Gastroesophageal sphincter (tissue), 3 donors: ENCODE data around the gene MACF1.

Experiments
- CTCF ChIP-seq, 4 experiments: fragments of 200-600 bp in 2 of 4; fragments of 450-650 bp in 2 of 4; sonication (generic) in 1 of 4; IDR thresholded peaks; one replicate each; pipeline ENCODE4 v1.5.1; 2017 to 2019; ENCODE audit warnings: antibody characterized with exemption in 4 of 4, mild to moderate bottlenecking in 2 of 4, moderate library complexity in 2 of 4
- POLR2A ChIP-seq, 2 donors: fragments of 450-650 bp; IDR thresholded peaks; one replicate each; pipeline ENCODE4 v1.6.1; 2017; ENCODE audit warnings: antibody characterized with exemption in 2 of 2, mild to moderate bottlenecking in 2 of 2, moderate library complexity in 1 of 2

DNA sequence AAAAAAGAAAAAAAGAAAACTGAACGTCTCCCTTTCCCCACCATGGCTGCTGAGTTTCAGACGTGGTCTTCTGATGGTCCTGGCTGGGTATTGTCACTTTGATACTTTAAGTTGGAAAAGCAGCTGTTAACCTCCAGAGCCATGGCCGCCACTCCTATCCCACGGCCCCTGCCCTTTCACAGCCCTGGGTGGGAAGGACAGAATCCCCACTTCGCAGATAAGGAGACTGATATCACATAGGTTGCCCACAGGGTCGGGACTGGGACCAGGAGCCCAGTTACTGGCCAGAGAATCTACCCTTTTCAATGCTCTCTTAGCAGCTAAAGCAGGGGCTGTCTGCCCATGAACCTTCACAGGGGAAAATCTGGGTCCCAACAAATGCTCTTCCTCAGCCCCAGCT is 303.8 kb downstream of the MACF1 start:
- TF ChIP-seq CTCF (IDR thresholded peaks at IDR 0.05): no peak
- TF ChIP-seq POLR2A (IDR thresholded peaks at IDR 0.05): no peak
